ENCODE data around the gene ATF6.

DNA sequence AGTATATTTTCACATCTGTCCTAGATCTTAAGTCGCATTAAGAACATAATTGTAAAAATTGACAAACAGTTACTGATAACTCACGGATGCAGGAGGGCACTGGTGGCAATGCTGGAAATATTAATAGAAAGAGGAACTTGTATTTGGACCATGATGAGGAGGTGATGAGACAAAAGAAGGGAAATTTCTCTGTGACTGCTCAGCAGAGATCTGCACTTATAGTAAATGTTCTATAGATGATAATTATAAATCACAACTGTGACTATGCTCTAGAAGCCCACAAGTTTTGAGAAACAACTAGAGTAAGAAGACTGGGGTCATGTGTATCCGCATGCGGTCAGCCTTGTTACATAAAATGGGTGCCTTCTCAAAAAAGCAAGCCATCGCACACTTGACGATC is 25.2 kb upstream of the ATF6 start:
- TF ChIP-seq, protein P1, sequence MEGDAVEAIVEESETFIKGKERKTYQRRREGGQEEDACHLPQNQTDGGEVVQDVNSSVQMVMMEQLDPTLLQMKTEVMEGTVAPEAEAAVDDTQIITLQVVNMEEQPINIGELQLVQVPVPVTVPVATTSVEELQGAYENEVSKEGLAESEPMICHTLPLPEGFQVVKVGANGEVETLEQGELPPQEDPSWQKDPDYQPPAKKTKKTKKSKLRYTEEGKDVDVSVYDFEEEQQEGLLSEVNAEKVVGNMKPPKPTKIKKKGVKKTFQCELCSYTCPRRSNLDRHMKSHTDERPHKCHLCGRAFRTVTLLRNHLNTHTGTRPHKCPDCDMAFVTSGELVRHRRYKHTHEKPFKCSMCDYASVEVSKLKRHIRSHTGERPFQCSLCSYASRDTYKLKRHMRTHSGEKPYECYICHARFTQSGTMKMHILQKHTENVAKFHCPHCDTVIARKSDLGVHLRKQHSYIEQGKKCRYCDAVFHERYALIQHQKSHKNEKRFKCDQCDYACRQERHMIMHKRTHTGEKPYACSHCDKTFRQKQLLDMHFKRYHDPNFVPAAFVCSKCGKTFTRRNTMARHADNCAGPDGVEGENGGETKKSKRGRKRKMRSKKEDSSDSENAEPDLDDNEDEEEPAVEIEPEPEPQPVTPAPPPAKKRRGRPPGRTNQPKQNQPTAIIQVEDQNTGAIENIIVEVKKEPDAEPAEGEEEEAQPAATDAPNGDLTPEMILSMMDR (conservative IDR thresholded peaks at IDR 0.05), result no peak
- no peak for TF ChIP-seq ZFX (IDR thresholded peaks at IDR 0.05)

All from C4-2B (cell line).